ENCODE measurements around the gene PCNP. TPM values are rescaled to one million over a fixed set of nuclear protein-coding genes. Genes with fewer than 3 reads are reported as not detected.
"Not testable (repeated sequence)": the region's sequence is repeated elsewhere in the genome, so short reads cannot be mapped to it uniquely, and the experiment has no call there.

Gene PCNP
- total and polyA plus RNA-seq, 2 donors (not counting 3 experiments of a cell fraction or from before 2014, with no cell fraction given): 22.7 to 137 TPM

GRCh38 chr3:101611023-101611422, 37.0 kb downstream of the PCNP start:
- H3K4me2 ChIP-seq (ENCODE audit: insufficient read depth, low read length): no peak overlapping the region
- H3K9me1 ChIP-seq (replicated peaks; ENCODE audit: control insufficient read depth, extremely low read depth, insufficient read depth, low read length): no peaks in the 10 kb centered on the region
- no peaks in the 10 kb centered on the region for H3K36me3 ChIP-seq (ENCODE audit: control insufficient read depth in 2 of 2, extremely low read depth in 1 of 2, insufficient read depth in 2 of 2, low read length in 2 of 2)
- H2AFZ ChIP-seq (ENCODE audit: low read depth, low read length): no peak overlapping the region
- DNase-seq (ENCODE audit: low read depth, low spot score) (no peak), FAIRE-seq (no peak)
- TF ChIP-seq EZH2 (IDR thresholded peaks at IDR 0.05; ENCODE audit: borderline replicate concordance, low read depth, low read length, severe bottlenecking) (no peak), FOS (IDR thresholded peaks at IDR 0.05; ENCODE audit: borderline replicate concordance, insufficient read depth, low read length) (no peak), JUN (IDR thresholded peaks at IDR 0.05; ENCODE audit: borderline replicate concordance, insufficient read depth, insufficient read length, low read depth) (no peak), CTCF (IDR thresholded peaks at IDR 0.05; ENCODE audit: extremely low read depth in 1 of 2, insufficient read depth in 1 of 2, low read depth in 1 of 2, low read length in 2 of 2) (no peak)
- TF ChIP-seq, protein P1, sequence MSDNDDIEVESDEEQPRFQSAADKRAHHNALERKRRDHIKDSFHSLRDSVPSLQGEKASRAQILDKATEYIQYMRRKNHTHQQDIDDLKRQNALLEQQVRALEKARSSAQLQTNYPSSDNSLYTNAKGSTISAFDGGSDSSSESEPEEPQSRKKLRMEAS (IDR thresholded peaks at IDR 0.05; ENCODE audit: insufficient read depth, insufficient read length): no peak
- no peaks in the 10 kb centered on the region for H4K20me1 ChIP-seq (replicated peaks; ENCODE audit: control insufficient read depth, extremely low read depth, insufficient read depth, low read length)
- no peaks in the 10 kb centered on the region for H3K27me3 ChIP-seq (ENCODE audit: control insufficient read depth in 2 of 2, insufficient read depth in 2 of 2, low read length in 2 of 2)
- no peaks in the 10 kb centered on the region for H3K9me3 ChIP-seq (replicated peaks; ENCODE audit: control insufficient read depth, insufficient read depth, low read length)
- H3K9ac ChIP-seq (replicated peaks; ENCODE audit: extremely low read depth, insufficient read depth, low read length): no peak overlapping the region
- ChIA-PET CTCF (no interaction called here), POLR2A (no interaction called here)
- BruUV-seq (replicated peaks): no TSS peak
- H3K79me2 ChIP-seq (ENCODE audit: control insufficient read depth, insufficient read depth, low read length): no peaks in the 10 kb centered on the region
- intact Hi-C loops (cut with micrococcal nuclease) (no loop called here), dilution Hi-C loops (cut with MboI; ENCODE audit: extremely low pct_ligation_motif_present, low sequenced_read_pairs) (no loop called here)
- no peak overlapping the region for H3K27ac ChIP-seq (ENCODE audit: insufficient read depth, low read depth, low read length)
- H3K4me3 ChIP-seq (replicated peaks in 1 of 3; ENCODE audit: insufficient read depth in 1 of 3, low read depth in 1 of 3, low read length in 3 of 3): no peak overlapping the region
- no peaks in the 10 kb centered on the region for H3K4me1 ChIP-seq (ENCODE audit: control insufficient read depth, extremely low read depth, insufficient read depth, low read length)

DNA sequence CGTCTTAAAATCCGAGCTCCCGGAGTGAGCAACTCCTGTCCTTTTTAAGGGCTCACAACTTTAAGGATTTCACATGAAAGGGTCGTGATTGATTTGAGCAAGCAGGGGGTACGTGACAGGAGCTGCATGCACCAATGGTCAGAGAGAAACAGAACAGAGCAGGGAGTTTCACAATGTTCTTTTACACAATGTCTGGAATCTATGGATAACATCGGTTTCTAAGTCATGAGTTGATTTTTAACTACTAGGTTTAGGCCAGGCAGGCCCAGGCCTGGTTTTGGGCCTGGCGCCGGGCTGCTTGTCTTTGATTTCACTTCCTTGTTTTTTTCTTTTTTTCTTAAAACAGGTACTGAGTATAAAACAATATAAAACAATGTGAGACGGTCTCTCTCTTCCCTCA, 39.0 kb downstream of the PCNP start:
- H3K27ac ChIP-seq (ENCODE audit: insufficient read depth, low read depth, low read length); DNase-seq (ENCODE audit: low read depth, low spot score); H2AFZ ChIP-seq (ENCODE audit: low read depth, low read length); H3K79me2 ChIP-seq (ENCODE audit: control insufficient read depth, insufficient read depth, low read length); CTCF ChIA-PET; POLR2A ChIA-PET; H3K9ac ChIP-seq (replicated peaks; ENCODE audit: extremely low read depth, insufficient read depth, low read length); H3K27me3 ChIP-seq (ENCODE audit: control insufficient read depth in 2 of 2, insufficient read depth in 2 of 2, low read length in 2 of 2); H3K9me3 ChIP-seq (replicated peaks; ENCODE audit: control insufficient read depth, insufficient read depth, low read length); H3K4me3 ChIP-seq (replicated peaks in 1 of 3; ENCODE audit: insufficient read depth in 1 of 3, low read depth in 1 of 3, low read length in 3 of 3); H4K20me1 ChIP-seq (replicated peaks; ENCODE audit: control insufficient read depth, extremely low read depth, insufficient read depth, low read length); H3K4me2 ChIP-seq (ENCODE audit: insufficient read depth, low read length); intact Hi-C loops (cut with micrococcal nuclease); H3K36me3 ChIP-seq (ENCODE audit: control insufficient read depth in 2 of 2, extremely low read depth in 1 of 2, insufficient read depth in 2 of 2, low read length in 2 of 2); FAIRE-seq; BruUV-seq (replicated peaks); dilution Hi-C loops (cut with MboI; ENCODE audit: extremely low pct_ligation_motif_present, low sequenced_read_pairs); H3K9me1 ChIP-seq (replicated peaks; ENCODE audit: control insufficient read depth, extremely low read depth, insufficient read depth, low read length); H3K4me1 ChIP-seq (ENCODE audit: control insufficient read depth, extremely low read depth, insufficient read depth, low read length): not testable (repeated sequence)
